HG02970 (cell line): Measurements from ENCODE around the gene TFAP2A.

Experiments
- ATAC-seq: cut with Tn5 transposase; IDR thresholded peaks from one replicate; pipeline ENCODE4 v1.9.1; 2021; ENCODE audit warnings: mild to moderate bottlenecking, moderate library complexity, moderate number of reproducible peaks; ENCODE audit not compliant: unreplicated experiment, low FRiP score

Gene TFAP2A

GRCh38 chr6:10347561-10348327, 67.1 kb downstream of the TFAP2A start:
- ATAC-seq, result no peak
